Measurements from ENCODE around the gene DUSP22.

DNA sequence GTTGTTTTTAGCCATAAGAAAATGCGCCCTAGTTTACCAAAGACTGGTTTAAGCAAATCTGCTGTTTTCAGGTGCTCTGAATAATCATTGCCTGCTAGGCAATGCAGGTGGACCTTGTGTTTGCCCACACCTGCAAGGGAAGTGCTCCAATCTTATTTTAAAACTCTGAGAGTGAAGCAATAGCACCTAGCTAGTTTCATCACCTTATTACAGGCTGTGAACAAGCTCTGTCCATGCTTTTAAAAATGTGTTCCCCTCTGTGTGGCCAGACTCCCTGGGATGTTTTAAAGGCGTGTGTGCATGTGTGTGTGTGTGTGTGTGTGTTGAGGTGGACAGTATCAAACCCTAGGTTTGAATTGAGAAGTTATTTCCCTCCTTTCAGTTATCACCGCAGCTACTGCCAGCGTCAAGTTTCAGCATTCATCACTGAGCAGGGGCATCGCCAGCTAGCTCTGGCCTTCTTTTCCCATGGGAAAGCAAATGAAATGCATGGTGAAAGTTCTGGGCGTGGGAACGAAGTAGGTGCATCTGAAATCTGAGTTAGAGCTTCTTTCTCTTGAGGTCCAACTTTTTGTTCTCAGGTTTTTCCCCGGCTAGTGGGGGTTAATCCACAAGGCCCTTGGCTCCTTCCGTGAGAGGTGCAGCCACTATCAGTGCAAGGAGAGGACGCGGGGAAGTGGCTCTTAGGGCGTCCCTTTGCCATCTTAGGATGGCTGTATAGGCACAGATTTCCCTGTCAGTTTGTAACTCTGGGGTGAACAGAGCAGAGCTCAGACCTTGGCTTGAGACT is 30.8 kb downstream of the DUSP22 start:
- no peak for TF ChIP-seq EZH2 (IDR thresholded peaks at IDR 0.05; ENCODE audit: borderline replicate concordance)
- TF ChIP-seq, protein P1, sequence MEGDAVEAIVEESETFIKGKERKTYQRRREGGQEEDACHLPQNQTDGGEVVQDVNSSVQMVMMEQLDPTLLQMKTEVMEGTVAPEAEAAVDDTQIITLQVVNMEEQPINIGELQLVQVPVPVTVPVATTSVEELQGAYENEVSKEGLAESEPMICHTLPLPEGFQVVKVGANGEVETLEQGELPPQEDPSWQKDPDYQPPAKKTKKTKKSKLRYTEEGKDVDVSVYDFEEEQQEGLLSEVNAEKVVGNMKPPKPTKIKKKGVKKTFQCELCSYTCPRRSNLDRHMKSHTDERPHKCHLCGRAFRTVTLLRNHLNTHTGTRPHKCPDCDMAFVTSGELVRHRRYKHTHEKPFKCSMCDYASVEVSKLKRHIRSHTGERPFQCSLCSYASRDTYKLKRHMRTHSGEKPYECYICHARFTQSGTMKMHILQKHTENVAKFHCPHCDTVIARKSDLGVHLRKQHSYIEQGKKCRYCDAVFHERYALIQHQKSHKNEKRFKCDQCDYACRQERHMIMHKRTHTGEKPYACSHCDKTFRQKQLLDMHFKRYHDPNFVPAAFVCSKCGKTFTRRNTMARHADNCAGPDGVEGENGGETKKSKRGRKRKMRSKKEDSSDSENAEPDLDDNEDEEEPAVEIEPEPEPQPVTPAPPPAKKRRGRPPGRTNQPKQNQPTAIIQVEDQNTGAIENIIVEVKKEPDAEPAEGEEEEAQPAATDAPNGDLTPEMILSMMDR (IDR thresholded peaks at IDR 0.05; ENCODE audit: poor library complexity) = no peak

All from hepatocyte (in vitro differentiated cells).